Measurements from ENCODE around the gene S100P.

The S100P gene

DNA sequence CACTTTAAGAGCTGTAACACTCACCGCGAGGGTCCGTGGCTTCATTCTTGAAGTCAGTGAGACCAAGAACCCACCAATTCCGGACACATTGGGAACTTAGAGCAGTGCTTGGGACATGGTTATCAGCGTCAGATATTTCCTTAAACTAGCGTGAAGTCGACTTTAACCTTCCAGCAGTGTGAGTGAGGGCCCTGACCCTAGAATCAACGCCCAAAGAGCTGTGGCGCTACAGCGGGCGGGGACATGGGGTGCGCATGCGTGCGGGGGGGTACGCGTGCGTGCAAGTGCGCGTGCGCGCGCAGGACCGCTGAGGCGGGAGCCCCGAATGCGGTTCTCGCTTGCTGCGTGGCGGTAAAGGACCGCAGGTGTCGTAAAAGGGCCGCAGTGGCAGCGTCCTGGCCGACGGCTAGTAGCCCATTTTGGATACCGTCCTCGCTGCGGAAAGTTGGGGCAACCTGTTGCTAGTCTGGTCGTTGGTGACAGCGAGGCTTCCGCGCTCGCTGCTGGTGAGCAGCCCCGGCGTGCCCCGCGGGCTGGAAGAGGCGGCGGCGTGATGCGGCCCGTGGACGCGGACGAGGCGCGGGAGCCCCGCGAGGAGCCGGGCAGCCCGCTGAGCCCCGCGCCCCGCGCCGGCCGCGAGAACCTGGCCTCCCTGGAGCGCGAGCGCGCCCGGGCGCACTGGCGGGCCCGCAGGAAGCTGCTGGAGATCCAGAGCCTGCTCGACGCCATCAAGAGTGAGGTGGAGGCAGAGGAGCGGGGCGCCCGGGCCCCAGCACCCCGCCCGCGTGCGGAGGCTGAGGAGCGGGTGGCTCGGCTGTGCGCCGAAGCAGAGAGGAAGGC lies 19.8 kb upstream of the S100P start:
- peak; percentile 94 to 96 for DNase-seq

DNA sequence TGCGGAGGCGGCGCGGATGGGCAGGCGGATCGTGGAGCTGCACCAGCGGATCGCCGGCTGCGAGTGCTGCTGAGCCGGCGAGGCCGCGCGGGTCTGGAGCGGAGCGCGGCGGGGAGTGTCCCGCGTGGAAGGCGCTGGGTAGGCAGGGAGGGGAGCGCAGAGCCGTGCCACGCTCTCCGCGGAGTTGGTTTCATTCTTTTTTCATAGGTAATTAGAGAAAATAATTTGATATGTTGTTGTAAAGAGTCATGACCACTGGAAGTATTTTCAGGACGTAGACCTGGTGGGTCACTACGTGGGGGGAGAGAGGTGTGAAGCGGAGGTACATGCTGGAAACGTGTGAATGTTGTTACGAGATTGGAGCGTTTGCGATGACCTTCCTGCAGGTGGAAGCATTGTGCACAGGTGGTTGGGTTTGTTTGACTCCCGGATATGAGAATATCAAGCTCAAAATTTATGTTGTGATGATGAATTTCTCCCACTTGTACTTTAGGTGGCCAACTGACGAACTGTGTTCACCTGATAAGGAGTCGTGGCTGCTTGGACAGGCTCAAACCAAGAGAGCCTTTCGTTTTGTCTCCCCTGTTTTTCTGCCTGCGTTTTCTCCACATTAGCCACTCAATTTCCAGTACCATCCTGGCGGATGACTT lies 19.1 kb upstream of the S100P start:
- DNase-seq: peak; percentile 62 to 75

DNA sequence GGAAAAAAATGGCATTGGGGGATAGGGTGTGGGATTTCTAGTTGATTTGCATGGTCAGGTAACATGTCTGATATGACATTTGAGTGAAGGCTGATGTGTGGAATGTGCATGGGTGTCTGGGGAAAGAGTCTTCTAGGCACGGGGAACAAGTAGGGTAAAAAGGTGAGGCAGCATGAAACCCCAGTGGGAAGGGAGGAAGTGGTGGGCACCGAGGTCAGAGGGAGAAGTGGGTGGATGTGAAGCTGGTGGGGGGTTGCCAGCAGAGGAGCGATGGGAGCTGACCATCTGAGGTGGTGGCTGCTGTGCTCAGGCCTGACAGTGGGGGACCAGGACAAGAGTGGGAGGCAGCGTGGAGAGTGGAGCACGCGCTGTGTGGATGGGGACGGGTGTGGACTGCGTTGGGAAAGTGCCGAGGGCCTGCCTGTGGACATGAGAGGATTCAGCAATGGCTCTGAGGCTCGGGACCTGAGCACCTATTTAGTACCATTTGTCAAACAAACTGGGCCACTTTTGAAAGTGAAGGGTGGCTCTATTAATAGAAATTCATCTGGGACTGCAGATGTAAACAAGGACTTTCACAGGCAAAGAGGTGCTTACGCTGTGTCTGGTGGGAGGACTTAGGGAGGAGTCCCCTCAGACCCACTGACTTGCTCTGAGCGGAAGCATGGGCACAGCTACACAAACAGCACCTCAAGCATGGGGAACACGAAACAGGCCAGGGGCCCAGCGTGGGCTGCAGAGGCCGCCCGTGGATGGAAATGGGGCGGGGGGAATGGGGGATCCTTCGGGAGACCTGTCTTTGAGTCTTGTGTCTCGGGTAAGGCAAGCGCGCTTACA lies 16.7 kb upstream of the S100P start:
- no peak for DNase-seq

DNA sequence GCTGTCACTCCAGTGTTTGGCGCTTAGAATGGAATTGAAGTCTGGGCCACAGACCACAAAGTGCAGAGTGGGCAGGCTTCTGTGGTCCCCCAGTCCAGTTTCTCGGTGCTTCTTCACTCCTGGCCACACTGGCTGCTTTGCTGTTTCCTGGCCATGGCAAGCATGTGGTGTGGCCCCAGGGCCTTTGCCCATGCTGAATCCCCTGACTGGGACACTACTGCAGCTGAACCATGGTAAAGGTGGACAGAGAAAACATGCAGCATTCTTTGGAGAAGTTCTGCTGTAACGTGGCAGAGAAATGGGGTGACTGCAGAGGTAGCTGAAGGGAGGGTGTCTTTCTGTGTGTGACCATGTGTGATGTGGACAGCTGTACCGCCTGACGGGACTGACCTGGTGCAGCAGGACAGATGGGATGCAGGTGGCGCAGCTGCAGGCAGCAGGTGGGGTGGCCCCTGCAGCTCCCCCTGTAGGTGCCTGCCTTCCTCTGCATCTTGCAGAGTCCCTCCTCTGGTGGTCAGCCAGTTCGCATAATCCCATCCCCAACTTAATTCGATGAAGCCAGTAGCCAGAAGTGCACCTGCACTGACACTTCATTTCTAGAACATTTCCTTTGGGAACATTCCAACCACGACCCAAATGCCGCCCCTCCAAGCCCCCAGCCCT lies 13.2 kb upstream of the S100P start:
- DNase-seq: no peak

DNA sequence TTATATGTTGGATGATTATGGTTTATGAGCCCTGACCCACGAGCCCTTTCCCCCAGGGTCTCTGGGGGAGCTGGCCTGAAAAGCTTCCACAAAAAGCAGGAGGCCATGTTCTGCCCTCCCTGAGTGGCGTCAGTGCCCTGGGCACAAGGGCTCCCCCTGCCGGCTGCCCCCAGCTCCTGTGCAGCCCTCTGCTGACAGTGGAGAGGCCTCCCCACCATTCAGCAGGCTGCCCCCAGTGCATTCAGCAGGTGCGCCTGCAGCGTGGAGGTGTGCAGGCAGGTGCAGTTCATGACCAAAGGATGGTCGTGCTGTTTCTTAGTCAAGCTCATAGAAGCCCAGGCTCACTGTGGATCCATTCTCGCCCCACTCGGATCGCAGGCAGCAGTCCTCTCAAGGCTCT lies 12.5 kb upstream of the S100P start:
- no peak for DNase-seq

DNA sequence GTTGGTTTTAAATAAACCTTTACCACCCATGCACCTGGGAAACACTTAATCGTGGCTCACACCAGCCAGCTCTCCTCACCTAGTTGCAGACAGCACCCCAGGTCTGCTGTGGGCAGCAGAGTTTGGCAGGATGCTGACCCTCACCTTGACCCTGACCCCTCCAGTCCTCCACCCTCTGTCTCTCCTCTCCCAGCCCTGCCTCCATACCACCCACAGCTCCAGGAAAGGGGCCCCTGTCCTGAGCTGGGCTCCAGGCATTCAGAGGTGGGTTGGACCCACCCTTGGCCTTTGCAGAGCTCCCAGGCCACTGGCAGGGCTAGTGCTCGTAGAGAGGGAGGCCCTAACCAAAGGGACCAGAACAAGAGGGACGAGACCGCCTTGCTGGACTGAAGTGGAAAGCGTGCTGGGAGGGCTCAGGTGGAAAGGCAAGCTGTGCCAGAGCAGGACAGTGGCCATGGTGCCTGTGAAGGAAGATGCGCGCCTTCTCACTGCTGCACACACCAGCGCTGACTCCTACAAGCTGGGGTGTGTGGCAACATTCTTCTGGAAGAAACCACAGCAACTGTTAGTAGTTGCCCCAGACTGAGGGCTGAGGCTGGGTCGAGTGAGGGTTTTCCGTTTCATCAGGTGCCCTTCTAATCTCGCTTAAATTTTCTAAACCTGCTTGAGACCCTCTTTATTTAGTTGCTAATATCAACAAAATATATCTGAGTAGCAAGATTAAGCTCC lies 10.7 kb upstream of the S100P start:
- no peak for DNase-seq

DNA sequence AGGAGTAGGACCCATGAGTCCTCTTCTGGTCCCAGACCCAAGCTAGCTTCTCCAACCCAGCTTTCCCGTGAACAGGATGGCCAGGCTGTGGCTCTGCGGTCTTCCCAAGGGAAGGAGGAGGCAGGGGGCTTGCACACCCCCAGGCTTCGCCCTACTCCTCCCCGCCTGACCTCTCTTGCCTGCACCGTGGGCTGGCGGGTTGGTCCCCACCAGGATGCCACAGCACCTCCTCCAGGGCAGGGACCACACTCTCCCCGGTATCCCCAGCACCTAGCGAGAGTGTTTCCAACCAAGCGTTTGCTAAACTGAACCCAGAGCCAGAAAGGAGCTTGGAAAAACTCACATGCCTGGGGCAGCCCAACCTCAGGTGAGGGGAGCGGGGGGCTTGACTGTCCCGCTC lies 9.0 kb upstream of the S100P start:
- DNase-seq: no peak

DNA sequence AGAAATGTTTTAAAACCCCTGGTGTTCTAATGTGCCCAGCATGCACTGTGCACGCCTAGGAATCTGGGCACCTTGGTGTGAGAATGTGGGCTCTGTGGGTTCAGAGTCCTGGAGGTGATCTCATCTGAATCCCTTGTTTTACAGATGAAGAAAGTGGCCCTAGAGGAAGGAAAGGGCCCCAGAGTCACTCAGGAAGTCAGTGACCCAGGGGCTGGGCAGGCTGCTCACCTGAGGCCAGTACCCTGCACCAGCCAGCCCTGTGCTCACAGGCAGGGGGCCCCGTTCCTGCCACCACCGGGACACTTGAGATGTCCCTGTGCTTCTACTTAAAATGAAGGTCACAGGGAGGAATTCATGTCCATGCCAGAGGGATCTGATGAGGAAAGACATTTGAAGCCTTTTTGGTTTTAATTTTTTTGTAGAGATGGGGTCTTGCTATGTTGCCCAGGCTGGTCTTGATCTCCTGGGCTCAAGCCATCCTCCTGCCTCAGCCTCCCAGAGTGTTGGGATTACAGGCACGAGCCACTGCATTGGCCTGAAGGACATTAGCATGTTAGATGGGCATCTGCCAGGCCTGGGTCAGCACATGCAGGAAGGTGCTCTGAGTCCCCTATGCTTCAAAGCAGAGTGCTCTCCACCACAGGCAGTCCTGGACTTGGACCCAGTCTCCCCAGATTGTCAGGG lies 7.4 kb upstream of the S100P start:
- no peak for DNase-seq

DNA sequence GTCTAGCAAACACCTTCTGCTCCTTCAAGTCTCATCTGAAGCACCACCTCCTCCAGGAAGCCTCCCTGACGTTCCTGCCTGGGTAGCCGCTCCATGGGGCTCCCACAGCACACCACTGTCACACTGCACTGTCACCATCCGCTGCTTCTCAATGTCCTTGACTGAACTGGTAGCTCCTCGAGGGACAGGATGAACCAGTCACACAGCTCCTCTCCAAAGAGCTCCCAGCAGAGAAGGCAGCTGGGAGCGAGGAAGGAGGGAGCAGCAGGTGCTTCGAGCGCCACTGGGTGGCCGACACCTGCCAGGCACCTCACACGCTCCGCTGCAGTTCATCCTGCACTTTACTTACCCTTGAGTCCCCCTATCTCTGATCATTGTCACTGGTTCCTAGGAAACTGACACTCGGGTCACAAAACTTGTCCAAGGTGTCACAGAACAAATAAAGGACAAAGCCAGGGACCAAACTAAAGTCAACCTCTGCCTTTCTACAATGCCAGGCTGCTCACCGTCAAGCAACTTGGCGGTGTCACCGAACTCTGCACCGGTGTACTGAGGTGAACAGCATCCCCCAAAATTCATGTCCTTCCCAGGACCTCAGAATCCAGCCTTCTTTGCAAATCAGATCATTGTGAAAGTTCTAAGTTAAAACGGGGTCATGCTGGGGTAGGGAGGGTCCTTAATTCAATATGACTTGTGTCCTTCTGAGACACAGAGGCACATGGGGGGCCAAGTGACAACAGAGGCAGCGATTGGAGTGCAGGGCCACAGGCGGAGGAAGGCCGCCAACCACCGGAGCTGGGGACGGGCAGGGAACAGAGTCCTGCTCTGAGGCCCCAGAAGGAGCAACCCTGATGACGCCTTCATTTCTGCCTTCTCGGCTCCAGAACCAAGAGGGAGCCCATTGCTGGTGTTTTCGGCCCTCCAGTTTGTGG lies 5.5 kb upstream of the S100P start:
- no peak for DNase-seq

DNA sequence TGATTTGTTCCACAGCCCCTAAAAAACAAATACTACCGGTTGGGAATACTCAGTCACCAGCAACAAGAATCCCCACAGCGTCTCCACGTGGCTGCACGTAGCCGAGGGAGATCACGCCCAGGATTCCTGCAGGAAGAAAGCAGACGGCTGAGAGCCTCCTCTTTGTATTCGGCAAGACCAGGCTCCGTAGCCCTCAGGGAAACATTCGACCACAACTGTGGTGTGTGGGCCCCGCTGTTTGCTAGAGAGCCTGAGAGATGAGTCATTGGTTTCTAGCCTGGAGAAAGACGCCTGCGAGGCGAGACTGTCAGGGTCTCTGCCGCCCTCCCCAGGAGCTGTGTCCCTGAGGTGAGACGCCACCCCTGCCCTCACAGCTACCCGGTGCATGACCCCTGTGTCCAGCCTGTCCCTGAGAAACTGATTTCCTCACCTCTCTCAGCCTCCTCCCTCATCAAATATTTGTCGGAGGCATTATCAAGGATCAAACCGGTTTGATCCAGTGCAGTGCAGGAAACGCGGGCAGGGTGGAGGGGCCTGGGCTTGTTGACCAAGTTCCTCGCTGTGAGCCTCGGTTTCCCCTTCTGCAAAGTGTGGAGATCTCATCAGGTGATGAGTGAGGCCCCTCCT lies 4.7 kb upstream of the S100P start:
- DNase-seq: no peak

DNA sequence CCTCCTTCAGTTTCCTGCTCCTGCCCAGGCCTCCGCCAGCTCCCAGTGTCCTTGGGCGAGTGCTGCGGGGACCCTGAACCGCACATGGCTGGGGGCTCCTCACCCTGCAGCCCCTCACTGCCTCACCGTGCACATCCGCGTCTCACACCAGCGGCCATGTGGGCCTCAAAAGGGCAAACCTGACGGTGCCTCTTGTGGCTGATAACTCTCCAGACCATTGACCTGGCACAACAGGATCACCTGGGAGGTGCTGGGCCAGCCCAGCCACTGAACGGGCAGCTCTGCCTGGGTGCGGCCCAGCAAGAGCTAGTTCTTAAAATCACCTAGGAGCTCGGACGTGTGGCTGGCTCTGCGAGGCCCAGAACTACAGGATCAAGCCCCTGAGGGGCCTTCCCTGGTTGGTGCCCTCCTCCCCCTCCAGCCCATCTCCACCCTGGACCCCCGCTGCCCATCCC lies 4.1 kb upstream of the S100P start:
- DNase-seq: no peak

DNA sequence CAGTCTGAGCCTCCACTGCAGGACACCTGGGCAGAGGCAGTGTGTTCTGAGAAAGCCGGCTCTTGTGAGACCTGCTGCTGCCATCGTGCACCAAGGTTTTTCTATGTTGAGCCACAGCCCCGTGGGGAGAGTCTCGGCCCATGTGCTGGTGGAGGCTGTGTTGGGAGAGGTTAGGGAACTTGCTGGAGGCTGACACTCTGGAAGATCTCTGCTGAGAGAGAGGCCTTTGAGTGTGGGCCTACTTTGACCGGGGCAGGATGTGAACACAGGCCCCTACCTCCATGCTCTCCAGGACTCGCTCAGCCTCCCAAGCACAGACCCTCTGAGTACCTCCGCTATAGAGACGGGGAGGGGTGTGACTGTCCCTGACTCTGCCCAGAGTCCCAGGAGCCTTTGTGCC lies 1.3 kb upstream of the S100P start:
- DNase-seq: no peak

DNA sequence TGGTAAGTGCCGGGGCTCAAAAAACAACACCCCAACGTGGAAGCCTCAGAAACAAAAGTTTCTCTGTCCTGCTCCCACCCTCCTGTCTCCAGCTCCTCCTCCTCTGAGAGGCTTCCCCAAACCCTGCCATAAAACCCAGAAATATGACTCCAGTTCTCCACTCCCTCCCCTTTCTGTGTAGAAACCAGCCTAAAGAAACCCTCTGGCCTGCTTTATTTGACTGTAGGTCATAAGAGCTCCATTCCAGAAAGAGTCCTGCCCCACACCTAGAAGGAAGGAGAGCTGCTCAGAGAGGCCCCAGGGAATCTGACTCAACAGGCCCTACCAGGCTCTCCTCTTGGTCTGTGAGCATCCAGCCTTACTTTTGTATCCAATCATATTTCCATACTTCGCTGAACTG lies 872 bp upstream of the S100P start:
- no peak for DNase-seq

DNA sequence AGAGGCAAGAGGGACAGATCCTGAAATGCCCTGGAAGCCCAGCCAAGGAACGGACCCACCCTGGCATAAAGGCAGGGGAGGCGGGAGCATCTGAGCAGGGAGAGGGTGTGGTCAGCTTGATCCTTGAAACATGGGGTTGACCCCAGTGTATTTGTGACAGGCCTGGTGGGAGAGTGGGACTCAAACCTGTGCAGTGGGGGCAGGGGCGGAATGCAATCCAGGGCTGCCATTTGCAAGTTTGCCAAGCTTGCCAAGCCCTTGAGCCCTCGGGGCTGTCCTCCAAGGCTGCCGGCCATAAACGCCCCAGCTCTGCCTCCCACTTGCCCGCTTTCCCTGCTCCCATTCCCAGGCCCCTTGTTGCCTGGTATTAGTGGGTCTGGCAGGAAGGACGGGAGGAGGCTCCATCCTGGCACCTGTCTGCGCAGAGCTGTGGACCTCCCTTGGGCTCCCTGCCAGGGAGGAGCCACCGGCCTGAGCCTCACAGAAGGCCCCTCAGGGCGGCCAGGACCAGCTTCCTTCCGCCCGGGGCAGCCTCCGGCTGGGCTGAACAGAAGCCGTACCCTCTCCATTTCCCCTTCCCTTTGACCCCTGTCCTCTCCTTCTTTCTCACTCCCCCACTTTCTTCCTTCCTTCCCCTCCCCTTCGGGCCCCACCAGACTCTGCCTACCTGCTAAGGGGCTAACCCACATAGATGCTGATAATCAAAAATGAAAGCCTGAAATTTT lies 661 bp downstream of the S100P start:
- DNase-seq: no peak

DNA sequence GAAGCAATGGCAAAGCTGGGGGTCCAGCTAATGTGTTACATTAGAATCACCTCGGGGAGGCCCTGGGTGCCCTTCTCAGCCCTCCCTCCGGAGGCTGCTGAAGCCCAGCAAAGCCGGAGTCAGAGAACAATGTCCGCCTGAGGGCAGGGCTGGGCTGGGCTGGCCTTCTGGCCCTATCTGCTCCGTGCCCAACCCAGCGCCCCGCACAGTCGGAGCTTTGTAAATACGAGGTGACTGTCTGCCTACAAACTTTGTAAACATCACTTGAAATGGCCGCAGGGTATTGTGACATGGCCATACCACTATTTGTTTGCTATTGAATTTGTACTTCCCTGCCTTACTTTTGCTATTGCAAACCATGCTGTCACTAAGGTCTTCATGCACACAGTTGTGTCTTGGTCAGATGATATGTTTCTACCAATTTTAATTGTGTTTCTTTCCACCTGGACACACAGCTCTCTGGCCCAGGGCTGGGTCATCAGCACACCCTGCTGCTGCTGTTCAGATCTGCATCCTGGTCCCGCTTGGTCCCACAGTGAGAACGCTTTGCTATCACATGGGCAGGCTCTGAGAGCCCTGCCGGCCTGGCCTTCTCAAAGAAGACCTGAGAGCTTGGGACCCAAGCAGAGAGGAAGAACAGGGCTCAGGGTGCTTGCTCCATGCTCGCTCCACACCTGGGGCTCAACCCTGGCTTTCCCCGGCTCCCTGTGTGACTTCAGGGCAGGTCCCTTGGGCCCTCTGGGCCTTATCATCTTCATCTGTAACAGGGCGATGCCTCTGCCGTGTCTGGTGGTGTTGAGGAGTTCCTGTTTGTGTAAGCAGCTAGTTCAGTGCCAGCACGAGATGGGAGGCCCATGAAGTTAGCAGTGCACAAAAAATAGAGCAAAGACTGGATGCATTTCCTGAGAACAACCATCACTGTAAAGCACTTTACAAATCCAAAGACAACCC lies 2.3 kb downstream of the S100P start:
- DNase-seq: no peak

DNA sequence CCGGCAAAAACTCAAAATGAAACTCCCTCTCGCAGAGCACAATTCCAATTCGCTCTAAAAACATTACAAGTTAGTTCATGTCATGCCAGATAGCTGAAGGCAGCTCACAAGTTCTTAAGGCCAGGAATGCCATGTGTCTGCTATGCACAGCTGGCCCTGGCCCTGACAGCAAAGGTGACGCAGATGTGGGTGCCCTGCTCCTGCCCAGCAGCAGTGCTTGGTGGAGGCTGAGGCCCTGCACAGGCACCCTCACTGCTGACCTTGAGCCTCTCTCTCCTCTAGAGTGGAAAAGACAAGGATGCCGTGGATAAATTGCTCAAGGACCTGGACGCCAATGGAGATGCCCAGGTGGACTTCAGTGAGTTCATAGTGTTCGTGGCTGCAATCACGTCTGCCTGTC lies 2.9 kb downstream of the S100P start:
- no peak for DNase-seq

DNA sequence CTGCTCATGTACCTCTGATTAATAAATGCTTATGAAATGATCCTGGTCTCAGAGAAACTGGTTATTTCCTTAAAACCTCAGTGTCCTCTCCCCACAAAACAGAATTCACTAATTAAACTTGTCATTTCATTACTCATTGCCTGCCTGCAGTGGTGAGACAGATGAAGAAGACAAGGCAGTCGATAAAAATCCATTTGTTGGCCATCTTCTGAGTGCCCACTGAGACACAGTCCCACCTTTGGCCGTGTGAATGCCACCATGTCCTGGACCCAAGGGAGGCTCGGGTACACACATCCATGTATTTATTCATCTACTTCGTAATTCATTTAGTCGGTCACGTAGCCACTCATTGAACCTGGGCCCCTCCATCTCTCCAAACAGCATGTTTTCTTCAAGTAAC lies 3.5 kb downstream of the S100P start:
- no peak for DNase-seq

DNA sequence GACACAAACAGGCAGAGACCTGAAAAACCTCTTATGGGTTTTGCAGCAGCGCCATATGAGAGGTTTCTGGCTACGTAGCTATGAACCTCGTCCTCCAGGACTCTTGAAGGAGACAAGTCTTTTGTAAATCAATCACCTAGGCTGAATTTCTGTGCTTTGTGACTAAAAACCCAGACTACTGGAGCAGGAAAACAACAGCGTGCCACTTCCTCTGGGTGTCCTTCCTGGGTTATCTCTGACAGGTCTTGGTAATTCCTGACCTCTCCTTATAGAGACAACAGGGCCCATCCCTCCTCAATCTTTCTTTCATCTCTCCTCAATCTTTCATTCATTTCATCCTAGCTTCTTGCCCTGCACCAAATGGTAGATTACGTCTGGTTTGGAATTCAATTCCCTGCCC lies 5.7 kb downstream of the S100P start:
- DNase-seq: no peak

Measured in NCI-H2081 (cell line).